GM19455 (cell line): Measurements from ENCODE around the gene NCAM1.

Source experiments
- ATAC-seq: cut with Tn5 transposase; IDR thresholded peaks from one replicate; pipeline ENCODE4 v1.9.1; 2021; ENCODE audit not compliant: unreplicated experiment

Gene NCAM1

DNA sequence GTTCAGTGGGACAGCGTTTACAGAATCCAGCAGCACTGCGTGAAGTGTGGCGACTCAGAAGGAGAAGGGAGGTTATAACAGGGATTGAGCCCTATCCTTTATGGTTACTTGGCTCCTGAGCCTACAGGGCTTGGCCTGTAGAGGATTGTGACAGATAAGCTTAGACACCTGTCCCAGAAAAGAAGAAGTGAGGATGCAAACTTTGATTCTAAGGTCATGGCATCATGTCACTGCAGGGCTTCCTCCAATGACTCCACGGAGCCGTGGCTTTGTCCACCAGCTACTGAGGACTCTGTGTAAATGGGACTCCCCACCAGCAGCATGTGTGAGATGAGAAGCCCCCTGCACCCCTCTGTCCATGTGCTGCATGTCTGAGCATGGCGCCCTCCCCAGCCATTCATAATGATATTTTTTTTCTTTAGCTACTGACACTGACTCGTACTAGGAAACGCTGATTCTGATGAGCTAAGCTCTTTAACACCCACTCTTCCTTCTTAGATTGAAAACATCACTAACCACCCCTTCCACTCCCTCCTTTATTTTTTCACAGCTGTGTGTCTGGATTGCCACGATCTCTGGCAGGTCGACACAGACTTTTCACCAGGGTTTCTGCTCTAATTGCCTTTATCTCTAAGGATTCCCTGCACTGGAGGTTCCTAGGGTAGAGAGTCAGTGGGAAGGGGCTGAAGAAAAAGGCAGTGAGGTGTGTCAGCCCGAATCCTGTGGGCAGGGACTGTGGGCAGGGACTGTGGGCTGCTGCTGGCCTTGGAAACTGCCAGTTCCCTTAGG, 287.7 kb downstream of the NCAM1 start:
- no peak for ATAC-seq

- no peak for ATAC-seq
These were observed 288.2 kb downstream of the NCAM1 start for GRCh38 chr11:113249491-113249763.

- no peak for ATAC-seq
These were observed 288.6 kb downstream of the NCAM1 start for GRCh38 chr11:113249786-113250185.

- no peak for ATAC-seq
These were observed 290.1 kb downstream of the NCAM1 start for GRCh38 chr11:113251281-113251680.

DNA sequence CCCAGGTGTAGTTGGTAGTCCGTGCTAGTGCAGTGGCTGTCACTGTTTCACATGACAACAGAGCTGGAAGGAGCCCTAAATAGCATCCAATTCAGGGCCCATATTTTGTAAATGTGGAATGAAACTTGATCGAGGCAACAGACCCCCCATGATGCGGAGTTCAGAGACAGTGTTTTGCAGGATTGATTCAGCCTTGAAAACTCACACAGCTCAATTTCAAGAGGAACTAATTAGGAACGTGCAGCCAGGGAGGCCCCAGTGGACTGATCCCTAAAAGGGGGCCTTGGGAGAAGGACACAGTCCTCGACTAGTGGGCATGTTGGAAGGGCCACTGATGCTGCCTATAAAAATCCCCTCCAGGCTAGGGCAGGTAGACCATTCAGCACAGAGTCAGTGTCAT, 292.2 kb downstream of the NCAM1 start:
- no peak for ATAC-seq

GRCh38 chr11:113255096-113255495, 293.9 kb downstream of the NCAM1 start:
- no peak for ATAC-seq

- no peak for ATAC-seq
These were observed 294.5 kb downstream of the NCAM1 start for GRCh38 chr11:113255741-113256140.

DNA sequence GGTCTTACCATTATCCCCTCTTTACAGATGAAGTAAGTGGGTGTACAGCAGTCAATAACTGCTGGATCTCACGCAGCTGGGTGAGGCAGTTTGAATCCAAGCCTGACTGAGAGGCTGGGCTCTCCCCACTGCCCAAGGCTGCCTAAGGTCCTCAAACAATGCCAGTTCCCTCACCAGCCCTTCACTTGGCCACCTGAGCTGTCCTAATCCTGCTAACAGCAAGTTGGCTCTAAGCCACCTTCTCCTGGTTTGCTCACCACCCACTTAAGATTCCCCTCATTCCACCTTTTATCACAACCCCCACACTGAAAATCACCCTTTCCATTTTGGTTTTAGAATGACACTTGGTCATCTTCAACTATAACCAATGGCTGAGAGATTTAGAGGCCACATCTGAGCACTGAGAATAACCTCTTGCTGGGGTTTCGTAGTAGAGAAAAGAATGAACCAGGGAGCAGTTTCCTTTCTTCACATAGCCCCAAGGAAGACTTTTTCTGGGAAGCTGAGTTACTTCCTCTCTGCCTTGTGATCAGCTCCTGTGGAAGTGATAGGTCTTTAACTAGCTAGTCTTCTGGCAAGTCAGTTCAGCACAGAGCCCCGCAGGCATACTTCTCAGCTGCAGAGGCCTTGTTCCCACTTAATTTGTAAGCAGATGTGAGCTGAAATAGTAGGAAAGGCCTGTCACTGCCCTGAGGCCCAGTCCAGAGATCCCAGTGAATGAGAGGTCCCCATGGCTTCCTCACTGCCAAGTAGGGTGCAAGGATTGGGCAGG, 295.4 kb downstream of the NCAM1 start:
- ATAC-seq = no peak

DNA sequence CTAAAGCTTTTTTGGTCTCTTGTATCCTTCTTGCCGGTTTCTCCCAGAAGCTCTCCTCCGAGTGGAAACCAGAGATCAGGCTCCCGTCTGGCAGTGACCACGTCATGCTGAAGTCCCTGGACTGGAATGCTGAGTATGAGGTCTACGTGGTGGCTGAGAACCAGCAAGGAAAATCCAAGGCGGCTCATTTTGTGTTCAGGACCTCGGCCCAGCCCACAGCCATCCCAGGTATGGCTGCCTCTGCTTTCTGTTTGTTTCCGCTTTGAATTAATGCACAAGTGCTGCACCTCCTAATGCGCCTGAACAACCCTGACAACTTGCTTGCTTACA, 298.8 kb downstream of the NCAM1 start:
- ATAC-seq = no peak

GRCh38 chr11:113260541-113260940, 299.3 kb downstream of the NCAM1 start:
- ATAC-seq = no peak

DNA sequence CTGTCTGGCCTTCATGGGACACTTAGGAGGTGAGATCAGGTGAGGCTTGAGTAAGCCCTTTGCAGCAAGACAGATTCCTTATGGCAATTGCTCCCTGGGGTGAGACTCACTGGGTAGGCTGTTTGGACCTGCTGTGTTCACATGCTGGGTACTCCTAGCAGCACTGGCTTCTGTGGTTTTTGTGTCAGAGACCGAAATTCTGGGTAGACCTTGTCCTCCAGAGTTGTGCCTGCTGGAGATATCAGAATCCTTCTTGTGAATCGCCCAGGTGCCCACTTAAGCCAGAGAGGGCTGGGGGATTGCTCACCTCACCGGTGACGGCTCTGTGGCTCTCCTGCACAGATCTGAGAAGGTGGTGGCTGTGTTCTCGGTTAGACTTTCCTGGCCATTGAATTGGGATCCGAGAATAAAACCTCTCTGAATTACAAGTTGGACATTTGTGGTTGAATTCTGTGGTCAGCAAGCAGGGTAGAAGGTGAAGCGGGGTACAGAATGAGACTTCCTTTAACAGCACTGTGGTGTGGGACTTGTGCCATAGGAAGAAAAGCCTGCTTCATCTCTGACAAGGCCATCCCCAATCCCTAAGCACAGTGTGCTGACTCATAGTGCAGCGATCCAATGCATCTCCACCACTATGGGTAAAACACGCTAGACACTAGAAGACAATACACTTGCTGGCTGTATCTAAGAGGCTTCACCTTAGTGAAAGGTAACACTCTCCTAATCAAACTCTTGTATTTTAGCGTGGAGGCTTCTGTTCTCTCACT, 300.7 kb downstream of the NCAM1 start:
- ATAC-seq = no peak

- no peak for ATAC-seq
These were observed 301.4 kb downstream of the NCAM1 start for GRCh38 chr11:113262594-113262993.

GRCh38 chr11:113263458-113264259, 302.4 kb downstream of the NCAM1 start:
- no peak for ATAC-seq

DNA sequence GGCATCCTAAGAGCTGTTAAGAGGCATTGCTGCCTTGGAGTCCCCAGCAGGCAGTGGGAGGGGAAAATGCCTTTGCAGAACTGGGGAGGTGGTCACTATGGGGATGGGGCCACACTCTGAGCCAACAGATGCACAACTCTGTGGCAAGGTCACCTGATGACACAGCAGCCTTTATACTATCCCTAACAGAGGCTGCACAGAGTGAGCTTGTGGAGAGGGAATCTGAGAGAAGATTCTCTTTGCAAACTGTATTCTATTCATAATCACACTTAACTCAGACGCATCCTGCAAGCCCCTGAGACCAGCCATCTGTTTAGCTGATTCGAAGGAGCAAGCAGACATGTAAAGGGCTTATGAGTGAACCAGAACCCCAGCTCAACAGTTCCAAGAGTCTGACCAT, 304.1 kb downstream of the NCAM1 start:
- ATAC-seq = no peak

DNA sequence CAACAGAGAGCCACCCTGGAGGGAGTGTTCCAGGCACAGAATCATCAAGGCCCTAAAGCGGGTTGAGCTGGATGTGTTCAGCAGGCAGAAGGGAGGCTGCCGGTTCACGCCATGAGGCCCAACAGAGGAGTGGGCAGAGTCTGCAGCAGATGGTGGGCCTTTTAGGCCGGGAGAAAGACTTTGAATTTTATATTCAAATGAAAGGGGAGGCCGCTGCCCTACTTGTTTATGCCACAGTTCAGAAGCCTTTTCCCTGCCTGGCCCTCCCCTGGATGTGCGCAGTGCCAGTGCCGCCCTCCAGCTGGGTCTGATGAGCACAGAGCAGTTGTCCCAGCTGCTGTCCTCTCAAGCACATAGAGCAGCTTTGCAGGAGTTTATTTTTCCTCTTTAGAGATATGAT, 306.3 kb downstream of the NCAM1 start:
- no peak for ATAC-seq

DNA sequence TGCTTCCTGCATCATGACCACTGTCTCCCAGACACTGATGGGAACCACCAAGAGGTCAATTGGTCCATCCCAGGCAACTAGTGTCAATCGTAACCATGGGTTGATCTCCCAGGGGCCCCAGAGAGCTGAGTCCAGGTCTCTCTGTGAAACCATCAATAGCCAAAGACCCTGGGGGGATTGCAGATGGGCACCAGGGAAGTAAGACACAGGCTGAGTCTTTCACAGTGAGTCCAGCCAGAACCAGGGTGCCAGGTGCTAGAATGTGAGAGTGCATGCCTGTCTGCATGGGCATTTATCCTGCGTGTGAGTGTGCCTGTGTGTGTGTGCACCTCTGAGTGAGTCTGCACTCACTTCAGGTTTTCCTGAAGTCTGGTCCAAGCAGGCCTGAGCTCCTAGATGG, 307.9 kb downstream of the NCAM1 start:
- no peak for ATAC-seq

DNA sequence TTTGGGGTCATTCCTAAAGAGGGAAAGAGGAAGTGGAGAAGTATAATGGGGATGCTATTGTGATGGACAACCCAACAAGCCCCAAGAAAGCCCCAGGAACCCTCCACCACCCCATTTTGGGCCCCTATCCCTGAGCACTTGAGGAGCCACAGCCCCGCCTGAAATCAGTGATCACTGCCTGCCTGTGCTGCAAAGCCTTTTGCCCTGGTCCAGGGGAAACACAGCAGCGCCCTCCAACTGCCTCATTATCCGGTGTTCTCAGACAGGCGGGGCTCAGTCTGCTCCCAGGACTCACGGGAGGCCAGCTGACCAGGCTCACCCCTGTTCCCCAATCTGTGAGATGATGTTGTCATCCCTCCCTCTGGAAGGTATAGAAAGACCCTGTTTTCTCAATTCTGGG, 308.4 kb downstream of the NCAM1 start:
- ATAC-seq = no peak

DNA sequence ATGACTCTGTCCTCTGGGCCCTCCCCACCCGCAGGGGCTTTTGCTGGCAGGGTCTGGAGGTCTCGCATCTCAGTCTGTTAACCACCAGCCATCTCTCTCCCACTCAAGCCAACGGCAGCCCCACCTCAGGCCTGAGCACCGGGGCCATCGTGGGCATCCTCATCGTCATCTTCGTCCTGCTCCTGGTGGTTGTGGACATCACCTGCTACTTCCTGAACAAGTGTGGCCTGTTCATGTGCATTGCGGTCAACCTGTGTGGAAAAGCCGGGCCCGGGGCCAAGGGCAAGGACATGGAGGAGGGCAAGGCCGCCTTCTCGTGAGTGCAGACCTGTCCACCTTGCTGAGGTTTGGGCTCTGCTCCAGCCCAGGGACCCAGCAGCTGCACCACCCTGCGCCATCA, 308.9 kb downstream of the NCAM1 start:
- no peak for ATAC-seq

DNA sequence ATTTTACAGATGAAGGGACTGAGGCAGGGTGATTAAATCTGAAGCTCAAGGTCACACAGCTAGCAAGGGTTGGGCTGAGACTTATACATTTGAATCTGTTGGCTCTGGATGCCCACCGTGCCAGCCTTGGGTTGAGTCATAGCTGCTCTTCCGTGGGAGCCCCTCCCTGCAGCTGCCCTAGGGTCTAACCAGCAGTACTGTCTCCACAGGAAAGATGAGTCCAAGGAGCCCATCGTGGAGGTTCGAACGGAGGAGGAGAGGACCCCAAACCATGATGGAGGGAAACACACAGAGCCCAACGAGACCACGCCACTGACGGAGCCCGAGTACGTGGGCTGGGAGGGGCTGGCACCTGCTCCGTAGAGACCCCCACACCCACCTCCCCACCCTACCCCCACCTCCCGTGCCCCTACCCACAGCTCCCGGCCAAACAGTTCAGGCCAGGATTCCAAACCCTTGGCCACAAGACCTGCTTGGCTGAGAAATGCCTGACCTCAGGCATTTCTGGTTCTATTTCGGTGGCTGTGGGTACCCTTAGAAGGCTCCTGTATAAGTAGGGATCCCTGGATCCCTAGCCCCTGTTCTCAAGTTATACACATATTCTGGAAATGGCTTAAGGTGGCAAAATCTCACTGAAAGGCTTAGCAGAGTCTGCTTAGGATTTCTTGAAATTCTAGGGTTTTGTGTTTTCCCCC, 310.5 kb downstream of the NCAM1 start:
- no peak for ATAC-seq

GRCh38 chr11:113272281-113272680, 311.1 kb downstream of the NCAM1 start:
- no peak for ATAC-seq
